Umbilical cord (tissue), 2 donors: ENCODE measurements around the gene WASHC4. TPM values are rescaled to one million over a fixed set of nuclear protein-coding genes. Genes with fewer than 3 reads are reported as not detected.

Source experiments
- DNase-seq: peaks from one replicate; pipeline ENCODE4 v3.0.0-alpha.2; 2015; ENCODE audit warnings: low spot score
- total RNA-seq: library from RNA; depleted of rRNA; stranded (reverse); fragments of >200 nt; gene quantifications from one replicate; pipeline ENCODE4 v1.2.3, GENCODE V29; 2014; ENCODE audit warnings: low replicate concordance; ENCODE audit not compliant: insufficient read depth

The WASHC4 gene
- total RNA-seq, 1 donor from 2014 or later: 174 TPM

- DNase-seq: no peak
These were observed 99.3 kb downstream of the WASHC4 start for GRCh38 chr12:105206686-105207374.

- DNase-seq: no peak
These were observed 101.6 kb downstream of the WASHC4 start for GRCh38 chr12:105209091-105209490.

GRCh38 chr12:105212438-105212837 is 104.9 kb downstream of the WASHC4 start:
- DNase-seq: no peak

- no peak for DNase-seq
These were observed 106.6 kb downstream of the WASHC4 start for GRCh38 chr12:105214148-105214547.

GRCh38 chr12:105214670-105215375 is 107.3 kb downstream of the WASHC4 start:
- no peak for DNase-seq

GRCh38 chr12:105218434-105218833 is 110.9 kb downstream of the WASHC4 start:
- no peak for DNase-seq

Other genes with a start within 250 kb of the WASHC4 start
- gene SLC41A2, start 149.4 kb upstream of the WASHC4 start, total RNA-seq: 17.3 TPM
- 7.7 TPM for gene NOPCHAP1, start 121.4 kb upstream of the WASHC4 start, total RNA-seq
- gene ALDH1L2, start 23.3 kb upstream of the WASHC4 start, total RNA-seq: 20.0 TPM
- 42.6 TPM for gene APPL2, start 128.4 kb downstream of the WASHC4 start, total RNA-seq
- gene C12orf75, start 223.0 kb downstream of the WASHC4 start, total RNA-seq: 94.9 TPM